ENCODE measurements around the gene ZP3.
"Not testable (repeated sequence)": the region's sequence is repeated elsewhere in the genome, so short reads cannot be mapped to it uniquely, and the experiment has no call there.

The ZP3 gene

GRCh38 chr7:76412249-76412648, 12.5 kb upstream of the ZP3 start:
- no peak for TF ChIP-seq BHLHE40 (IDR thresholded peaks at IDR 0.05; ENCODE audit: borderline replicate concordance)
- TF ChIP-seq NFRKB (IDR thresholded peaks at IDR 0.05): no peak
- TF ChIP-seq CTBP1 (IDR thresholded peaks at IDR 0.05; ENCODE audit: borderline replicate concordance): no peak
- TF ChIP-seq ZNF384 (IDR thresholded peaks at IDR 0.05): no peak
- no peak for TF ChIP-seq HDGF (IDR thresholded peaks at IDR 0.05; ENCODE audit: borderline replicate concordance)
- TF ChIP-seq TARDBP (IDR thresholded peaks at IDR 0.05): no peak
- TF ChIP-seq LEF1 (IDR thresholded peaks at IDR 0.05; ENCODE audit: borderline replicate concordance): no peak
- TF ChIP-seq ARNT (IDR thresholded peaks at IDR 0.05): no peak
- POLR2A ChIA-PET: no interaction called here
- CTCF ChIA-PET: no interaction called here
- DNase-seq (ENCODE audit: extremely low spot score): no peak

DNA sequence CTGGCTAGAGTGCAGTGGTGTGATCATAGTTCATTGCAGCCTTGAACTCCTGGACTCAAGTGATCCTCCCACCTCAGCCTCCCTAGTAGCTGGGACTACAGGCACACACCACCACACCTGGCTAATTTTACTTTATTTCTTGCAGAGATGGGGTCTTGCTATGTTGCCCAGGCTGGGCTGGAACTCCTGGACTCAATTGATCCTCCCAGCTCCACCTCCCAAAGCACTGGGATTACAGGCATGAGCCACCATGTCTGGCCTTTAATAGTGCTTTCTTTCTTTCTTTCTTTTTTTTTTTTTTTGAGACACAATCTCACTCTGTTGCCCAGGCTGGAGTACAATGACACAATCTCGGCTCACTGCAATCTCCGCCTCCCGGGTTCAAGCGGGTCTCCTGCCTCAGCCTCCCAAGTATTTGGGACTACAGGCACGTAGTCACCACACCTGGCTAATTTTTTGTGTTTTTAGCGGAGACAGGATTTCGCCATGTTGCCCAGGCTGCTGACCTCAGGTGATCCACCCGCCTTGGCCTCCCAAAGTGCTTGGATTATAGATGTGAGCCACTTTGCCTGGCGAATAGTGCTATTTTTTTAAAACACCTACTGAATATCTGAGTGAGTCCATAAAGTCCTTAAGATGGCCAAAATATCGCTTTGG, 7.0 kb upstream of the ZP3 start:
- CTCF ChIA-PET; DNase-seq (ENCODE audit: extremely low spot score); POLR2A ChIA-PET: not testable (repeated sequence)

- DNase-seq (ENCODE audit: extremely low spot score); POLR2A ChIA-PET; CTCF ChIA-PET: not testable (repeated sequence)
Measured at GRCh38 chr7:76421097-76421496, 3.7 kb upstream of the ZP3 start.

GRCh38 chr7:76423666-76424412, 911 bp upstream of the ZP3 start:
- TF ChIP-seq TARDBP (IDR thresholded peaks at IDR 0.05) (no peak), HDGF (IDR thresholded peaks at IDR 0.05; ENCODE audit: borderline replicate concordance) (no peak), ZNF384 (IDR thresholded peaks at IDR 0.05) (no peak), ARNT (IDR thresholded peaks at IDR 0.05) (no peak), L3MBTL2 (conservative IDR thresholded peaks at IDR 0.05) (no peak), BHLHE40 (IDR thresholded peaks at IDR 0.05; ENCODE audit: borderline replicate concordance) (no peak), SUZ12 (IDR thresholded peaks at IDR 0.05) (no peak), NFRKB (IDR thresholded peaks at IDR 0.05) (no peak), ELF4 (IDR thresholded peaks at IDR 0.05) (no peak), CTBP1 (IDR thresholded peaks at IDR 0.05; ENCODE audit: borderline replicate concordance) (no peak), FOXK2 (IDR thresholded peaks at IDR 0.05) (no peak), FOXM1 (IDR thresholded peaks at IDR 0.05; ENCODE audit: borderline replicate concordance) (no peak), LEF1 (IDR thresholded peaks at IDR 0.05; ENCODE audit: borderline replicate concordance) (no peak), SP1 (IDR thresholded peaks at IDR 0.05) (no peak), FOXA1 (IDR thresholded peaks at IDR 0.05) (no peak)
- TF ChIP-seq, protein P1, sequence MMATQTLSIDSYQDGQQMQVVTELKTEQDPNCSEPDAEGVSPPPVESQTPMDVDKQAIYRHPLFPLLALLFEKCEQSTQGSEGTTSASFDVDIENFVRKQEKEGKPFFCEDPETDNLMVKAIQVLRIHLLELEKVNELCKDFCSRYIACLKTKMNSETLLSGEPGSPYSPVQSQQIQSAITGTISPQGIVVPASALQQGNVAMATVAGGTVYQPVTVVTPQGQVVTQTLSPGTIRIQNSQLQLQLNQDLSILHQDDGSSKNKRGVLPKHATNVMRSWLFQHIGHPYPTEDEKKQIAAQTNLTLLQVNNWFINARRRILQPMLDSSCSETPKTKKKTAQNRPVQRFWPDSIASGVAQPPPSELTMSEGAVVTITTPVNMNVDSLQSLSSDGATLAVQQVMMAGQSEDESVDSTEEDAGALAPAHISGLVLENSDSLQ (IDR thresholded peaks at IDR 0.05): no peak
- ChIA-PET CTCF (no interaction called here), POLR2A (interaction anchor here (0.9 to 1.1 kb wide), 2 partner anchors 30 to 105 kb away, joined by 3 read pairs; no protein-coding TSS in a partner anchor)

DNA sequence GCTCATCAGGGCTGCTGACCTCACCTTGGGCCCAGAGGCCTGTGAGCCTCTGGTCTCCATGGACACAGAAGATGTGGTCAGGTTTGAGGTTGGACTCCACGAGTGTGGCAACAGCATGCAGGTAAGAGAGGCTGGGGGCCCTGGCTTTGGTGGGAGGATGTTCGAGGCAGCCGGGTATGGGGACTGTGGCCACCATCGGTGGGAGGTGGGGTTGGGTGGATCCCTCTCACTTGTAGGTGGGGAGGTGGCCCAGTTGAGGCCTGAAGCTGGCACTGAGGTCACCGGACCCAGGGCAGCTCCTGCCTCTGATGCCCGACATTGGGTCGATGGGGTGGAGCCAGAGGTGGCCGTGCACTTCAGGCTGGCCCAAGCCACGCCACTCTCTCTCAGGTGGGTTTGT, 406 bp downstream of the ZP3 start:
- no peak for DNase-seq (ENCODE audit: extremely low spot score)
- ChIA-PET CTCF (interaction anchor here (0.6 kb wide), 1 partner anchor 162 kb away, joined by 4 read pairs; no protein-coding TSS in a partner anchor), POLR2A (no interaction called here)
- no peak for TF ChIP-seq TARDBP (IDR thresholded peaks at IDR 0.05)
- no peak for TF ChIP-seq FOXA1 (IDR thresholded peaks at IDR 0.05)
- no peak for TF ChIP-seq LEF1 (IDR thresholded peaks at IDR 0.05; ENCODE audit: borderline replicate concordance)
- TF ChIP-seq L3MBTL2 (conservative IDR thresholded peaks at IDR 0.05): no peak
- TF ChIP-seq CTBP1 (IDR thresholded peaks at IDR 0.05; ENCODE audit: borderline replicate concordance): no peak
- no peak for TF ChIP-seq HDGF (IDR thresholded peaks at IDR 0.05; ENCODE audit: borderline replicate concordance)
- TF ChIP-seq ARNT (IDR thresholded peaks at IDR 0.05): no peak
- TF ChIP-seq SP1 (IDR thresholded peaks at IDR 0.05): no peak

More at GRCh38 chr7:76423666-76424412, 911 bp upstream of the ZP3 start:
- DNase-seq (ENCODE audit: extremely low spot score): no peak

DNA sequence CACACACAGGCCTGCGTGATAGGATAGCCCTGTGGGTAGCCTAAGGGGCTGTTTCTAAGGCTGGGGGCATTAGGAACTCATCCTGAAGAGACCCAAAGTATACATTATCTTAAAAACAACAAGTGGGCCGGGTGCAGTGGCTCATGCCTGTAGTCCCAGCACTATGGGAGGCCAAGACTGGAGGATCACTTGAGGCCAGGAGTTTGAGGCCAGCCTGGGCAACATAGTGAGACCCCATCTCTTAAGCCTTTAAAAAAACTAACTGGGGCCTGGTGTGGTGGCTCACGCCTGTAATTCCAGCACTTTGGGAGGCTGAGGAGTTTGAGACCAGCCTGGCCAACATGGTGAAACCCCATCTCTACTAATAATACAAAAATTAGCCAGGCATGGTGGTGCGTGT, 808 bp downstream of the ZP3 start:
- DNase-seq (ENCODE audit: extremely low spot score); POLR2A ChIA-PET; CTCF ChIA-PET: not testable (repeated sequence)

DNA sequence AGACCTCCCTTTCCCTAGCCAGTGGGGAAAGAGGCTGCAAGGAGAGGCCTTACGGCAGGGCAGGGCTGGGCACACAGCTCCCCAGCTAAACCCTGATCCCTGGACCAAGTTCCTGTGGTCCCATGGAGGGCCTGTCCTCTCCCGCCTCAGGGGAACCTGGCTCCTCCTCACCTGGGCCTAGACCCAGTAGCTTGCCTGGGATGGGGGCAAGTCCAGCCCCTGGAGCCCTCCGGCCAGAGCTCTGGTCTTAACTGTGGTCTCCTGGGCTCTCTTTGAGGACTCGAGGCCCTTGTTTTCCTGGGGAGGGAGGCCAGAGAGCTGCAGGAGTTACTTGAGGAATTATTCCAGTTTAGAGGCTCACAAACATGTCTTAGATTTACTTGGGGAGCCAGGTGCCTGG, 1.5 kb downstream of the ZP3 start:
- ChIA-PET CTCF (no interaction called here), POLR2A (interaction anchor here (1.3 kb wide), 1 partner anchor 9 kb away, joined by 3 read pairs; no protein-coding TSS in a partner anchor)
- TF ChIP-seq L3MBTL2 (conservative IDR thresholded peaks at IDR 0.05): no peak
- no peak for TF ChIP-seq FOXK2 (IDR thresholded peaks at IDR 0.05)
- TF ChIP-seq BHLHE40 (IDR thresholded peaks at IDR 0.05; ENCODE audit: borderline replicate concordance): no peak
- no peak for TF ChIP-seq ARNT (IDR thresholded peaks at IDR 0.05)
- TF ChIP-seq FOXA1 (IDR thresholded peaks at IDR 0.05): no peak
- no peak for TF ChIP-seq TARDBP (IDR thresholded peaks at IDR 0.05)
- no peak for TF ChIP-seq ZNF384 (IDR thresholded peaks at IDR 0.05)
- no peak for TF ChIP-seq CTBP1 (IDR thresholded peaks at IDR 0.05; ENCODE audit: borderline replicate concordance)
- TF ChIP-seq HDGF (IDR thresholded peaks at IDR 0.05; ENCODE audit: borderline replicate concordance): no peak
- no peak for TF ChIP-seq NFRKB (IDR thresholded peaks at IDR 0.05)
- TF ChIP-seq SP1 (IDR thresholded peaks at IDR 0.05): no peak
- TF ChIP-seq SUZ12 (IDR thresholded peaks at IDR 0.05): no peak
- no peak for TF ChIP-seq FOXM1 (IDR thresholded peaks at IDR 0.05; ENCODE audit: borderline replicate concordance)
- TF ChIP-seq ELF4 (IDR thresholded peaks at IDR 0.05): no peak
- no peak for TF ChIP-seq LEF1 (IDR thresholded peaks at IDR 0.05; ENCODE audit: borderline replicate concordance)
- TF ChIP-seq, protein P1 (IDR thresholded peaks at IDR 0.05): no peak
- no peak for DNase-seq (ENCODE audit: extremely low spot score)

All from HEK293T (cell line).